ENCODE measurements around the gene SRR.

The SRR gene

DNA sequence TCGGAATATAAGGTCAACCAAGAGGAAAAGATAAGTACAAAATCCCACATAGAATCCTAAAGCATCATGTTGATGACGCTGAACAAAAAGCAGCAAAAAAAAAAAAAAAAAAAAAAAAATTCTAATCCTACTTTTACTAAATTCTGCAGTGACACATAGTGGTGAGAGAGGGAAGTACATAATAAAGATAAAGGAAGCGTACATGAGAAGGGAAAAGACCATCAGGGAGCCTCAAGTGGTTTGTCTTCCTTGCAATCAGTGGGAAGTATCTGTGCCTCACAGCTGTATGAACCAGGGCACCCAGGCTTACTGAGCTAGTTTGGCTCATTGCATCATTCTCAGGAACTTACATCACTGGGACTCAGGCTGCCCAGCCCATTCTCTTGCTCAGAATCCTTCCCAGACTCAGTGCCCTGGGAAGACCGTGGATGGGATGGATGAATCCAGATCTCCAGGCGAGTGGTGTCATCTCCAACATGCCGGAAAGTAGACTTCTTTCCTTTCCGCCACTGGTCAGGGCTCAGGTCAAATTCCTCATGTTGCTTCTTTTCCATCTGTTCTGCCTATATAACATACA, 21.4 kb upstream of the SRR start:
- Histone ChIP-seq H3K27ac (replicated peaks; ENCODE audit: low read length) (no peak overlapping the region), H3K14ac (ENCODE audit: low read length) (no peak overlapping the region)
- no CpG with 5 or more reads among the region's 7 CpGs for WGBS, 2 donors (ENCODE audit: extremely low coverage in 2 of 2, insufficient read length in 2 of 2, insufficient replicate concordance in 1 of 2)

DNA sequence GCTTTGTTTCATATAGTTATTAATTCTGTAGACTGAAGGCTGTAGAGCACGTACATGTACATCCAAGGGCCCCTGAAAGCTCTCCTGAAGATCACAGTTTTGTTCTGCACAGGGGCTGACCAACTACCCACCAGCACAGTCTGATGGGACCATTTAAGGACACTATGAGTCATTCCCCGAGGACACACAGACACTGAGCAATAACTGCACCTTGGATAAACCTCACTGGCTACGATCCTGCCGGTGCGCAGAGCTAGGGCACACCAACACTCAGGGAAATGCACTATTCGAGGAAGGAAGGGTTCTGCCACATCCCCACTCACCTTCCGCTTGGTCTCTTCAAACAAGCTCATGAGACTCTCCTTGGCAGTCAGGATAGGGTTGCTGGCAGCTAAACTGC, 20.4 kb upstream of the SRR start:
- no peak overlapping the region for H3K27ac ChIP-seq (replicated peaks; ENCODE audit: low read length)
- H2BK120ac ChIP-seq (ENCODE audit: low read depth, low read length): no peak overlapping the region
- no peak overlapping the region for H3K14ac ChIP-seq (ENCODE audit: low read length)
- H2AK5ac ChIP-seq (ENCODE audit: low read depth, low read length): no peak overlapping the region
- H3K9ac ChIP-seq (ENCODE audit: low read depth, low read length, poor library complexity): no peak overlapping the region
- no peak overlapping the region for H3K4ac ChIP-seq (ENCODE audit: low read length)
- H2BK12ac ChIP-seq (ENCODE audit: low read length): no peak overlapping the region
- H4K8ac ChIP-seq (ENCODE audit: low read depth, low read length): no peak overlapping the region
- WGBS, 2 donors (ENCODE audit: extremely low coverage in 2 of 2, insufficient read length in 2 of 2, insufficient replicate concordance in 1 of 2): no CpG with 5 or more reads among the region's 7 CpGs
- no peaks in the 10 kb centered on the region for H3K4me1 ChIP-seq (ENCODE audit: control insufficient read depth in 2 of 2, insufficient read depth in 1 of 2, low read depth in 1 of 2, low read length in 2 of 2)
- H2AFZ ChIP-seq (ENCODE audit: low read length): no peak overlapping the region
- no peak for DNase-seq (ENCODE audit: low spot score)
- H3K27me3 ChIP-seq (ENCODE audit: control insufficient read depth in 3 of 3, insufficient read depth in 3 of 3, low read depth in 1 of 3, low read length in 3 of 3): no peaks in the 10 kb centered on the region
- no peak overlapping the region for H2BK15ac ChIP-seq (ENCODE audit: low read length)
- H3K9me3 ChIP-seq (replicated peaks in 1 of 2; ENCODE audit: control insufficient read depth in 2 of 2, insufficient read depth in 1 of 2, low read depth in 1 of 2, low read length in 2 of 2): no peaks in the 10 kb centered on the region
- no peak overlapping the region for H4K91ac ChIP-seq (ENCODE audit: low read depth, low read length, poor library complexity)
- H3K4me2 ChIP-seq (ENCODE audit: insufficient read depth, low read length, poor library complexity, severe bottlenecking): no peak overlapping the region
- H3K79me1 ChIP-seq (ENCODE audit: low read depth, low read length): no peaks in the 10 kb centered on the region
- H2BK5ac ChIP-seq (ENCODE audit: low read length): no peak overlapping the region
- H3K18ac ChIP-seq (ENCODE audit: low read length): no peak overlapping the region
- H3K23ac ChIP-seq (ENCODE audit: low read depth, low read length, poor library complexity): no peak overlapping the region
- no peak overlapping the region for H3K4me3 ChIP-seq (ENCODE audit: low read length in 2 of 2)
- H3K36me3 ChIP-seq (replicated peaks in 1 of 2; ENCODE audit: control insufficient read depth in 2 of 2, insufficient read depth in 2 of 2, low read length in 2 of 2): peaks cover 33 to 97% of the 10 kb centered on the region in 2 donors

More for the DNA sequence above, 21.4 kb upstream of the SRR start:
- Histone ChIP-seq H2BK15ac (ENCODE audit: low read length) (no peak overlapping the region), H2AFZ (ENCODE audit: low read length) (no peak overlapping the region), H3K23ac (ENCODE audit: low read depth, low read length, poor library complexity) (no peak overlapping the region), H3K18ac (ENCODE audit: low read length) (no peak overlapping the region), H2BK5ac (ENCODE audit: low read length) (no peak overlapping the region), H3K27me3 (ENCODE audit: control insufficient read depth in 3 of 3, insufficient read depth in 3 of 3, low read depth in 1 of 3, low read length in 3 of 3) (no peaks in the 10 kb centered on the region), H2BK120ac (ENCODE audit: low read depth, low read length) (no peak overlapping the region), H3K4me3 (ENCODE audit: low read length in 2 of 2) (no peak overlapping the region), H3K9ac (ENCODE audit: low read depth, low read length, poor library complexity) (no peak overlapping the region), H3K4me1 (ENCODE audit: control insufficient read depth in 2 of 2, insufficient read depth in 1 of 2, low read depth in 1 of 2, low read length in 2 of 2) (no peaks in the 10 kb centered on the region), H3K36me3 (replicated peaks in 1 of 2; ENCODE audit: control insufficient read depth in 2 of 2, insufficient read depth in 2 of 2, low read length in 2 of 2) (peaks cover 33 to 96% of the 10 kb centered on the region in 2 donors), H3K4me2 (ENCODE audit: insufficient read depth, low read length, poor library complexity, severe bottlenecking) (no peak overlapping the region), H4K8ac (ENCODE audit: low read depth, low read length) (no peak overlapping the region), H4K91ac (ENCODE audit: low read depth, low read length, poor library complexity) (no peak overlapping the region), H2AK5ac (ENCODE audit: low read depth, low read length) (no peak overlapping the region), H3K4ac (ENCODE audit: low read length) (no peak overlapping the region), H3K9me3 (replicated peaks in 1 of 2; ENCODE audit: control insufficient read depth in 2 of 2, insufficient read depth in 1 of 2, low read depth in 1 of 2, low read length in 2 of 2) (no peaks in the 10 kb centered on the region), H2BK12ac (ENCODE audit: low read length) (no peak overlapping the region), H3K79me1 (ENCODE audit: low read depth, low read length) (no peaks in the 10 kb centered on the region)
- DNase-seq (ENCODE audit: low spot score): peak; percentile 51

DNA sequence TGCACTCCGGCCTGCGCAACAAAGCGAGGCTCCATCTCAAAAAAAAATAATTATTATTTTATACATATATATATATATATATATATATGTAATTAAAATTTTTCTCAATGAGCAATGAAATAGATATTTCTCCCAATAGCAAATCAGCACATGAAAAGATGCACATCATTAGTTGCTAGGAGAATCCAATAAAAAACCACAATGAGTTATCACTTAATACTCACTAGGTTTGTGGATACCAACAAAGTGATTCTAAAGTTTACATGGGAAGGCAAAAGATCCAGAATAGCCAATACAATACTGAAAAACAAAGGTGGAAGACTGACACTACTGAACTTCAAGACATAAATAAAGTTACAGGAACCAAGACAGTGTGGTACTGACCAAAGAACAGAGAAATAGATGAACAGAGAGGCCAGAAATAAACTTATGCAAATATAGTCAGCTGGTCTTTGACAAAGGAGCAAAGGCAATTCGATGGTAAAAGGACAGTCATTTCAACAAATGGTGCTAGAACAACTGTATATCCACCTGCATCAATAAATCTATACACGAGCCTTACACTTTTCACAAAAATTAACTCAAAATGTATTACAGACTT, 13.8 kb upstream of the SRR start:
- no peak overlapping the region for H2AFZ ChIP-seq (ENCODE audit: low read length)
- no CpG with 5 or more reads among the region's 5 CpGs for WGBS, 2 donors (ENCODE audit: extremely low coverage in 2 of 2, insufficient read length in 2 of 2, insufficient replicate concordance in 1 of 2)
- H3K36me3 ChIP-seq (replicated peaks in 1 of 2; ENCODE audit: control insufficient read depth in 2 of 2, insufficient read depth in 2 of 2, low read length in 2 of 2): peaks cover 16 to 92% of the 10 kb centered on the region in 2 donors
- H2AK5ac ChIP-seq (ENCODE audit: low read depth, low read length): no peak overlapping the region
- no peaks in the 10 kb centered on the region for H3K4me1 ChIP-seq (ENCODE audit: control insufficient read depth in 2 of 2, insufficient read depth in 1 of 2, low read depth in 1 of 2, low read length in 2 of 2)
- H3K9me3 ChIP-seq (replicated peaks in 1 of 2; ENCODE audit: control insufficient read depth in 2 of 2, insufficient read depth in 1 of 2, low read depth in 1 of 2, low read length in 2 of 2): no peaks in the 10 kb centered on the region
- H2BK15ac ChIP-seq (ENCODE audit: low read length): no peak overlapping the region
- H3K23ac ChIP-seq (ENCODE audit: low read depth, low read length, poor library complexity): no peak overlapping the region
- no peak overlapping the region for H3K18ac ChIP-seq (ENCODE audit: low read length)
- H3K4ac ChIP-seq (ENCODE audit: low read length): no peak overlapping the region
- no peak overlapping the region for H3K4me3 ChIP-seq (ENCODE audit: low read length in 2 of 2)
- no peak overlapping the region for H3K27ac ChIP-seq (replicated peaks; ENCODE audit: low read length)
- H3K4me2 ChIP-seq (ENCODE audit: insufficient read depth, low read length, poor library complexity, severe bottlenecking): no peak overlapping the region
- no peak overlapping the region for H2BK5ac ChIP-seq (ENCODE audit: low read length)
- no peaks in the 10 kb centered on the region for H3K27me3 ChIP-seq (ENCODE audit: control insufficient read depth in 3 of 3, insufficient read depth in 3 of 3, low read depth in 1 of 3, low read length in 3 of 3)
- H2BK120ac ChIP-seq (ENCODE audit: low read depth, low read length): no peak overlapping the region
- H4K8ac ChIP-seq (ENCODE audit: low read depth, low read length): no peak overlapping the region
- no peak overlapping the region for H2BK12ac ChIP-seq (ENCODE audit: low read length)
- H3K14ac ChIP-seq (ENCODE audit: low read length): no peak overlapping the region
- no peak for DNase-seq (ENCODE audit: low spot score)
- H4K91ac ChIP-seq (ENCODE audit: low read depth, low read length, poor library complexity): no peak overlapping the region
- peaks cover 2% of the 10 kb centered on the region for H3K79me1 ChIP-seq (ENCODE audit: low read depth, low read length)
- no peak overlapping the region for H3K9ac ChIP-seq (ENCODE audit: low read depth, low read length, poor library complexity)

DNA sequence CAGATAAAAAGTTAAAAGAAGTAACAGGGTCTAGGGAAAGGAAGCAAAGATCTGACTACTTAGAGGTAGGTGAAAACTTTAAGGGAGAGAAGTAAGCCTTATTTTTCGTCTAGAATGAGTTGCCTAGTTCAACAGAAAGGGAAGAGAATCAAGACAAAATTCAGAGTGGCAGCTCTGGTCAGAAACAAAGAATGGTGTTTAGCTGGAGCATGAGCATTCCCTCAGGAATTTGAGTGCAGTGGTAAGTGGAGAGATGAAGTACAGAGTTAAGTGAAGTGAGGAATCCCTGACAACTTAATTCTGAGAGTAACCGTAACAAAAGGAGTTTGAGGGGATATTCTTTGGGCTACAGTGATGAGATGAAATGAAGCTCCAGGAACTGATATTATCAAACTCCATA, 11.7 kb upstream of the SRR start:
- no peaks in the 10 kb centered on the region for H3K9me3 ChIP-seq (replicated peaks in 1 of 2; ENCODE audit: control insufficient read depth in 2 of 2, insufficient read depth in 1 of 2, low read depth in 1 of 2, low read length in 2 of 2)
- no peak overlapping the region for H2BK12ac ChIP-seq (ENCODE audit: low read length)
- H2AK5ac ChIP-seq (ENCODE audit: low read depth, low read length): no peak overlapping the region
- no peaks in the 10 kb centered on the region for H3K27me3 ChIP-seq (ENCODE audit: control insufficient read depth in 3 of 3, insufficient read depth in 3 of 3, low read depth in 1 of 3, low read length in 3 of 3)
- WGBS, 2 donors (ENCODE audit: extremely low coverage in 2 of 2, insufficient read length in 2 of 2, insufficient replicate concordance in 1 of 2): no CpG with 5 or more reads among the region's 2 CpGs
- H3K27ac ChIP-seq (replicated peaks; ENCODE audit: low read length): no peak overlapping the region
- H3K4me2 ChIP-seq (ENCODE audit: insufficient read depth, low read length, poor library complexity, severe bottlenecking): no peak overlapping the region
- no peak overlapping the region for H3K4me3 ChIP-seq (ENCODE audit: low read length in 2 of 2)
- no peak overlapping the region for H2BK120ac ChIP-seq (ENCODE audit: low read depth, low read length)
- no peak overlapping the region for H3K23ac ChIP-seq (ENCODE audit: low read depth, low read length, poor library complexity)
- peaks cover 23 to 95% of the 10 kb centered on the region in 2 donors for H3K36me3 ChIP-seq (replicated peaks in 1 of 2; ENCODE audit: control insufficient read depth in 2 of 2, insufficient read depth in 2 of 2, low read length in 2 of 2)
- no peak overlapping the region for H4K8ac ChIP-seq (ENCODE audit: low read depth, low read length)
- H2BK5ac ChIP-seq (ENCODE audit: low read length): no peak overlapping the region
- no peak for DNase-seq (ENCODE audit: low spot score)
- H3K14ac ChIP-seq (ENCODE audit: low read length): no peak overlapping the region
- H3K4me1 ChIP-seq (ENCODE audit: control insufficient read depth in 2 of 2, insufficient read depth in 1 of 2, low read depth in 1 of 2, low read length in 2 of 2): no peaks in the 10 kb centered on the region
- no peak overlapping the region for H2AFZ ChIP-seq (ENCODE audit: low read length)
- H4K91ac ChIP-seq (ENCODE audit: low read depth, low read length, poor library complexity): no peak overlapping the region
- H2BK15ac ChIP-seq (ENCODE audit: low read length): no peak overlapping the region
- H3K18ac ChIP-seq (ENCODE audit: low read length): no peak overlapping the region
- H3K9ac ChIP-seq (ENCODE audit: low read depth, low read length, poor library complexity): no peak overlapping the region
- H3K79me1 ChIP-seq (ENCODE audit: low read depth, low read length): peaks cover 2% of the 10 kb centered on the region
- no peak overlapping the region for H3K4ac ChIP-seq (ENCODE audit: low read length)

Measured in neuronal stem cell (in vitro differentiated cells).